GM12874 (cell line): ENCODE results near the gene MCRIP2.

ENCODE experiments used
- TF ChIP-seq, protein P1 (sequence below): IDR thresholded peaks from 2 replicates; pipeline ENCODE4 v1.5.1; 2011; ENCODE audit warnings: low read depth, mild to moderate bottlenecking, control low read depth, low read length, moderate library complexity; ENCODE audit not compliant: insufficient read depth

The MCRIP2 gene

DNA sequence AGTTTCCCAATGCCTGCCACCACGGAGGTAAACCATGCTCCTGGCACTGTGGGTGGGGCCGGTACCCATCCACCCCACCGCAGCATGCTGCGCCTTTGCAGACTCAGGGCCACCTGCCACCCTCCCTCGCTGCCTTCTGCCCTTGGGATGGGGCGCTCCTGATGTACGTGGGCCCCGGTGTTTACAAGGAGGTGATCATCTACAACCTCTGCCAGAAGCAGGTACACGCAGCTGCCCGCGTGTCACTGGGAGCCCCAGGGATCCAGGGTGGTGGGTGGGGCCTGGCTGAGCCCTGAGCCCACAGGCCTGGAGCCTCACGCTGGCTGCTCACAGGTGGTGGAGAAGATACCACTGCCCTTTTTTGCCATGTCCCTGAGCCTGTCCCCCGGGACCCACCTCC is 24.9 kb downstream of the MCRIP2 start:
- TF ChIP-seq, protein P1, sequence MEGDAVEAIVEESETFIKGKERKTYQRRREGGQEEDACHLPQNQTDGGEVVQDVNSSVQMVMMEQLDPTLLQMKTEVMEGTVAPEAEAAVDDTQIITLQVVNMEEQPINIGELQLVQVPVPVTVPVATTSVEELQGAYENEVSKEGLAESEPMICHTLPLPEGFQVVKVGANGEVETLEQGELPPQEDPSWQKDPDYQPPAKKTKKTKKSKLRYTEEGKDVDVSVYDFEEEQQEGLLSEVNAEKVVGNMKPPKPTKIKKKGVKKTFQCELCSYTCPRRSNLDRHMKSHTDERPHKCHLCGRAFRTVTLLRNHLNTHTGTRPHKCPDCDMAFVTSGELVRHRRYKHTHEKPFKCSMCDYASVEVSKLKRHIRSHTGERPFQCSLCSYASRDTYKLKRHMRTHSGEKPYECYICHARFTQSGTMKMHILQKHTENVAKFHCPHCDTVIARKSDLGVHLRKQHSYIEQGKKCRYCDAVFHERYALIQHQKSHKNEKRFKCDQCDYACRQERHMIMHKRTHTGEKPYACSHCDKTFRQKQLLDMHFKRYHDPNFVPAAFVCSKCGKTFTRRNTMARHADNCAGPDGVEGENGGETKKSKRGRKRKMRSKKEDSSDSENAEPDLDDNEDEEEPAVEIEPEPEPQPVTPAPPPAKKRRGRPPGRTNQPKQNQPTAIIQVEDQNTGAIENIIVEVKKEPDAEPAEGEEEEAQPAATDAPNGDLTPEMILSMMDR, result no peak

DNA sequence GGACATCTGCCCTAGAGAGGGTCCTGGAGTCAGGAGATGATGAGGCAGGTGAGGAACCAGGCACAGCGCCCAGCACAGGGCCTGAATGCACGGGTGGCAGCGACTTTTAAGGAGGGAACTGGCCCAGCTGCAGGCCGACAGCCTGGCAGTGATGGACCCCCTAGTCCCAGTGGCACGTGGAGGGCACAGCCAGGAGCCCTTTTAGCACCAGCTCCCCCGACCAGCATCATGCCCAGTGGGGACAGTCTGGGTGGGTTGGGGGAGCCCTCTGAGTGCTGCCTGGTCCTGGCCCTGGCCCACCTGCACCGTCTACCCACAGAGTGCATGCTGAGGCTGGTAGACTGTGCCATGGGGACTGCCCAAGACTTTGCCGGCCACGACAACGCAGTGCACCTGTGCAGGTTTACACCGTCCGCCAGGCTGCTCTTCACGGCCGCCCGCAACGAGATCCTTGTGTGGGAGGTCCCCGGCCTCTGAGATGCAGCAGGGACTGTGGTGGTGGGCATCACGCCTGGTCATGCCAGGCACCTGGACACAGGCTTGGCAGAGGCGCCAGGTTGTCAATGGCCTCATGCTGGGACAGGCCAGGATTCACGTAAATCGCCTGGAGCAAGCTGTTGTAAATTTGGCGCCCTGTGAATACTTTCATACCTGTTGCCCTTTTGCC is 25.6 kb downstream of the MCRIP2 start:
- TF ChIP-seq, protein P1, result no peak

DNA sequence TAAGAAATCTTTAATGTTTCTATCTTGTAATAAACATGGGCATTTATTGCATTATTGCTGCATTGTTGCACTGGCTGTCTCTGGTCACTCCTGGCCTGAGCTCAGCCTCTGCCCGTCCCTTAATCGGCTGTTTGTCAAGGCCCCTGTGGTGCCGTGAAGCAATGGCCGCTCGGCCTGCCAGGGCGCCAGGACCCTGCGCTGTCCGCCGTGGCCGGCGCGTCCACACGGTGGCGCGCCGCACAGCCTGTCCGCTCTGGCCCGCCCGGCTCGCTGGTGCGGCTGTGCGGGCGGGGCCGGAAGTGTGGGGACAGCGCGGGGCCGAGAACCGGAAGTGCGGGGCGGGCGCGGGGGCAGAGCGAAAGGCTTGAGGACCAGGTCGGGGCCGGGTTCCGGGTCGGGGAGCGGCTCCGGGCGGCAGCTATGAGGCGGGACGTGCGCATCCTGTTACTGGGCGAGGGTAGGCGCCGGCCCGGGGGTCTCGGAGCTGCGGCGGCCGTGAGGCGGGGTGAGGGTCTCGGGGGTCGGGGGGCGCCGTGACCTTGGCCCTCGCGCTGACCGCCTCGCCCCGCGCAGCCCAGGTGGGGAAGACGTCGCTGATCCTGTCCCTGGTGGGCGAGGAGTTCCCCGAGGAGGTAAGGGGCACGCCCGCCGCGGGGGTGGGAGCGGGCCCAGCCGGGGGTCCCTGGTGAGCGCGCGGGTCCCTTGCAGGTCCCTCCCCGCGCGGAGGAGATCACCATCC is 26.3 kb downstream of the MCRIP2 start, which contains the start of gene RHOT2:
Gene RHOT2 (plus strand): TSS at position 353 of the 739 bp plus-strand sequence. CDS start 68 bp downstream, at position 421.
- TF ChIP-seq, protein P1, result peak; percentile 88

DNA sequence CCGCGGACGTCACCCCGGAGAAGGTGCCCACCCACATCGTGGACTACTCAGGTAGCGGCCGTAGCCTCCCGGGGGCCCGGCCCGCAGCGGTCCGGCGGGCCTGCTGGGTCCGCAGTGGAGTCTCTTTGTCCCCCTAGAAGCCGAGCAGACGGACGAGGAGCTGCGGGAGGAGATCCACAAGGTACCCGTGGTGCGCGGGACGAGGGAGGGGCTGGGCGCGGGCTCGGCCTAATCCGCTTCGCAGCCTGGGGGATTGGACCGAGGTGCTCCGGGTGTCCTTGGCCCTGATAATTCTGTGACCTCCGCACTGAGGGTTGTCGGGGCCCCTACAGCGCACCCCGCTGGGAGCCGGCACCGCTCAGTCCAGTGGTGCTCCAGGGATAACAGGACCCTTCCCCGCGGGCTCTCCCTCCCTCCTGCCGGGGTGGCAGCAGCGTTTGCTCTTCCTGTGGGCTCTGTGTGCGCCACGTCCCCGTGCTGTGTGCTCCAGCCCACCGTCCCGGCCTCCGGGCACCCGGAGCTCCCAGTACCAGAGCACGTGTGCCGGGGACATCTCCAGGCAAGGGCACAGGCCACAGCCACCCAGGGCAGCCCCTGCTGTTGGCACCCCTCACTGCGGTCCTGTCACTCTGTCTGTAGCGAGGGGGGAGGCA is 27.0 kb downstream of the MCRIP2 start:
- TF ChIP-seq, protein P1, result no peak

DNA sequence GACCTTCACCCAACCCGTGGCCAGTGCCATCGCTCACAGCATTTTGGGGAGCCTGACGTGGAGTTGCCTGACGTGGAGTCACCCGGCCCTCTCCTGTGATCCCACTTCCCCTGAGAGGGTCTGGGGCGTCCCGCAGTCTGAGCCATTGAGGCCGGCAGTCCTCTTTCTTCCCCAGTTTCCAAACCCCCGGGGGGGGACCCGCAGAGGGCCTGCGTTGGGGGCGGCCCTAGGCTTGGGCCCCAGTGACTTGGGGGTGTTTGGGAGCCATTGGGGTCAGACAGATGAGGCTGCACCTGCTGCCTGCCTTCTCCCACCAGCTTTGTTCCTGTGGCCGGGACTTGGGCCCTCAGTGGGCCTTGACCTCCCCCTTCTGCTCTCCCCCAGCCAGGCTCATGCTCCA is 28.0 kb downstream of the MCRIP2 start:
- TF ChIP-seq, protein P1, result no peak

DNA sequence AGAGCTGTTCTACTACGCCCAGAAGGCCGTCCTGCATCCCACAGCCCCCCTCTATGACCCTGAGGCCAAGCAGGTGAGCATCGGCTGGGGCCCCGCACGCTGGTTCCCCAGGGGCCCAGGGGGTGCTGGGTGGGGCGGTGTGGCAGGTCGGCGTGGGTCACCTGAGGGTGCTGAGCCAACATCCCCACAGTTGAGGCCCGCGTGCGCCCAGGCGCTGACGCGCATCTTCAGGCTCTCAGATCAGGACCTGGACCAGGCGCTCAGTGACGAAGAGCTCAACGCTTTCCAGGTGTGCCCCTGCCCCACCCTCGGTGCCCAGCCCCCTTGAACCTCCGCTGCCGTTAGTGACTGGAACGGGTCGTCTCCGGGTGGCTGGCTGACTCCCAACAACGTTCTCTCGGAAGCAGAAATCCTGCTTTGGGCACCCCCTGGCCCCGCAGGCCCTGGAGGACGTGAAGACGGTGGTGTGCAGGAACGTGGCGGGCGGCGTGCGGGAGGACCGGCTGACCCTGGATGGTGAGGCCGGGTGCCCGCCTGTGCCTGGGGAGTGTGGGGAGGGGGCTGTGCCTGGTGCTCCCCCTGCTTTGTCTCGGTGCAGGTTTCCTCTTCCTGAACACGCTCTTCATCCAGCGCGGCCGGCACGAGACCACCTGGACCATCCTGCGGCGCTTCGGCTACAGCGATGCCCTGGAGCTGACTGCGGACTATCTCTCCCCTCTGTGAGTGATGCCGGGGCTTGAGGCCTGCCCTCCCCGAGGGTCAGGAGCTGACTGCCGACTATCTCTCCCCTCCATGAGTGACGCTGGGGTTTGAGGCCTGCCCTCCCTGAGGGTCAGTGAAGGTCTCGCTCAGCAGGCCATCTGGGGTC is 29.1 kb downstream of the MCRIP2 start:
- TF ChIP-seq, protein P1, result no peak
